ENCODE data around the gene IER2. TPM values are rescaled to one million over a fixed set of nuclear protein-coding genes. Genes with fewer than 3 reads are reported as not detected.

Gene IER2
- total and polyA plus RNA-seq, 9 of the 15 experiments (the other 6 are each of a cell fraction or from before 2014, with no cell fraction given), result 4.5 to 205 (median 23.7) TPM

- TF ChIP-seq ZC3H8 (IDR thresholded peaks at IDR 0.05), result no peak
- TF ChIP-seq AFF1 (IDR thresholded peaks at IDR 0.05; ENCODE audit: low read depth in 1 of 2, partially characterized antibody in 2 of 2), result peak in 1 of 2 experiments; percentile 25
- 0 out of 2 replicates have a peak, but pooled peaks have one; percentile 65 for TF ChIP-seq RB1 (IDR thresholded peaks at IDR 0.05; ENCODE audit: low read depth)
- no peak for TF ChIP-seq FUS (optimal IDR thresholded peaks at IDR 0.05; ENCODE audit: low read depth, low read length)
- TF ChIP-seq ZBTB8A (IDR thresholded peaks at IDR 0.05; ENCODE audit: partially characterized antibody), result no peak
- TF ChIP-seq ZNF740 (CRISPR knock-in tag; IDR thresholded peaks at IDR 0.05), result no peak
- peak in 1 of 2 experiments; percentile 7; a peak in 2 of 4 replicates for TF ChIP-seq ZNF740 (tag; IDR thresholded peaks at IDR 0.05)
Measured at GRCh38 chr19:13164343-13165161, 14.3 kb downstream of the IER2 start (continued).
